ENCODE measurements around the gene SLC35E2B.
"Not testable (repeated sequence)": the region's sequence is repeated elsewhere in the genome, so short reads cannot be mapped to it uniquely, and the experiment has no call there.

The SLC35E2B gene

GRCh38 chr1:1692714-1693647 lies at the start of gene SLC35E2B:
Gene SLC35E2B, minus strand, starts transcription at chr1:1692795. Its CDS starts 16,096 bp downstream, at chr1:1676699.
- DNase-seq = peak; percentile 98

- not testable (repeated sequence) for DNase-seq
Observed at GRCh38 chr1:1741013-1741412, 48.4 kb upstream of the SLC35E2B start.

GRCh38 chr1:1738799-1739337 lies 46.3 kb upstream of the SLC35E2B start:
- DNase-seq = not testable (repeated sequence)

- peak; percentile 16 for DNase-seq
Observed at GRCh38 chr1:1737675-1738590, 45.3 kb upstream of the SLC35E2B start.

- DNase-seq = no peak
Observed at GRCh38 chr1:1732381-1732780, 39.8 kb upstream of the SLC35E2B start.

- DNase-seq = no peak
Observed at GRCh38 chr1:1730870-1731269, 38.3 kb upstream of the SLC35E2B start.

- not testable (repeated sequence) for DNase-seq
Observed at GRCh38 chr1:1730230-1730629, 37.6 kb upstream of the SLC35E2B start.

- not testable (repeated sequence) for DNase-seq
Observed at GRCh38 chr1:1729116-1729816, 36.7 kb upstream of the SLC35E2B start.

GRCh38 chr1:1728308-1729005 lies 35.9 kb upstream of the SLC35E2B start:
- DNase-seq = not testable (repeated sequence)

GRCh38 chr1:1727131-1727651 lies 34.6 kb upstream of the SLC35E2B start:
- not testable (repeated sequence) for DNase-seq

GRCh38 chr1:1726088-1726487 lies 33.5 kb upstream of the SLC35E2B start:
- DNase-seq = not testable (repeated sequence)

- DNase-seq = peak; percentile 96
Observed at GRCh38 chr1:1724035-1724864, 31.7 kb upstream of the SLC35E2B start, which contains the start of gene CDK11A. Gene CDK11A, minus strand, starts transcription at chr1:1724357. Its CDS starts 1,539 bp downstream, at chr1:1722818.

GRCh38 chr1:1721201-1721600 lies 28.6 kb upstream of the SLC35E2B start:
- no peak for DNase-seq

GRCh38 chr1:1715109-1715883 lies 22.7 kb upstream of the SLC35E2B start:
- DNase-seq = not testable (repeated sequence)

GRCh38 chr1:1707897-1708296 lies 15.3 kb upstream of the SLC35E2B start:
- peak; percentile 4 for DNase-seq

GRCh38 chr1:1707241-1707640 lies 14.6 kb upstream of the SLC35E2B start:
- peak; percentile 11 for DNase-seq

- DNase-seq = not testable (repeated sequence)
Observed at GRCh38 chr1:1705623-1706022, 13.0 kb upstream of the SLC35E2B start.

GRCh38 chr1:1704284-1704957 lies 11.8 kb upstream of the SLC35E2B start:
- DNase-seq = peak; percentile 14

- peak; percentile 15 for DNase-seq
Observed at GRCh38 chr1:1703796-1704195, 11.2 kb upstream of the SLC35E2B start.
